NCI-H1105 (cell line): ENCODE data around the gene DOCK11.
A peak's percentile ranks its signal among the peaks of the same experiment; 100 is the strongest.
"Not testable (repeated sequence)": the region's sequence is repeated elsewhere in the genome, so short reads cannot be mapped to it uniquely, and the experiment has no call there.

ENCODE experiments used
- DNase-seq: peaks from one replicate; lab custom pipeline; 2025; lab: John Stamatoyannopoulos, UW

DOCK11 gene

GRCh38 chrX:118570209-118570608, 74.6 kb downstream of the DOCK11 start:
- DNase-seq: no peak

DNA sequence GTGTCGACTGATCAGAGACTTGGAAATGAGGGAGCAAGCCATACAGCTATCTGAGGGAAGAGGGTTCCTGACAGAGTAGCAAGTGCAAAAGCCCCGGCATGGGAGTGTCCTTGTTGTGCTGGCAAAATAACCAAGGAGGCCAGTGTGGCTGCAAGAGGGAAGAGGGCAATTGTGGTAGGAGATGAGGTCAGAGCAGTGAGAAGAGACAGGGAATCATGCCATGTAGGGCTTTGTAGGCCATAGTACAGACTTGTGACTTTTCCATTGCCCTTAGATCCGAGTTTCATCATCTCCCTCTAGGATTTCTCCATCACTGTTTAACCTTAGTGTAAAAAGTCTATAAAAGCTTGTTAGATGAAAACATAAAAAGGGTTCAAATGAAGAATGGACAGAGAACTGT, 76.2 kb downstream of the DOCK11 start:
- no peak for DNase-seq

DNA sequence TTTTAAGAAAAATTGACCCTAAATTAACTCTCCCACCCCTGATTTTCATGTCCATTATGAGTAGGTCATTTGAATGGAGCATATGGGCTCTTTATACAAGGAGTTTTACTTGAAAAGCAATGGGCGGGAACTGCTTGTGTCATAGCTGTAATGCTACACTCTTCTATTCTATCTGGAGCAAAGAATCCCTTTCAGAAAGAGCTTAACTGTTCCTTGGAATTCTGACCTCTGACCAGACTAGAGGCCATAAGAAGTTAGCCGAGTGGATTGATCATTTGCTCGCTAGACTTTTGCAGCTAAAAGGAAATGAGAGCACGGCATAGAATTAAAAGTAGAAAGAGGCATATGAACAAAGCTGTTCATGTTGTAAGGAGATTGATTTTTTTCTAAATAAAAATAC, 79.1 kb downstream of the DOCK11 start:
- DNase-seq: no peak

GRCh38 chrX:118577041-118577440, 81.4 kb downstream of the DOCK11 start:
- peak; percentile 33 for DNase-seq

- DNase-seq: no peak
These were observed 83.8 kb downstream of the DOCK11 start for GRCh38 chrX:118579417-118579816.

- not testable (repeated sequence) for DNase-seq
These were observed 87.3 kb downstream of the DOCK11 start for GRCh38 chrX:118582926-118583325.

DNA sequence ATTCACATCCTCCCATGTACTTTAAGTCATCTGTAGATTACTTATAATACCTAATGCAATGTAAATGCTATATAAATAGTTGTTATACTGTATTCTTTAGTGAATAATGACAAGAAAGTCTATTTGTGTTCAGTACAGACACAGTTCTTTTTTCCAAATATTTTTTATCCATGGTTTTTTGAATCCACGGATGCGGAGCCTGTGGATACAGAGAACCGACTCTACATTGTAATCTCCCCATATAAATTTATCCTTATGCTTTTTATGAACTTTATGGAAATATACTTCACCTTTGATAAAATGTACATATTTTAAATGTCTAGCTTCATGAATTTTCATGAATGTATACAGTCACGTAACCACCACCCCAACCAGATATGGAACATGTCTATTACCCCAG, 88.2 kb downstream of the DOCK11 start:
- no peak for DNase-seq

DNA sequence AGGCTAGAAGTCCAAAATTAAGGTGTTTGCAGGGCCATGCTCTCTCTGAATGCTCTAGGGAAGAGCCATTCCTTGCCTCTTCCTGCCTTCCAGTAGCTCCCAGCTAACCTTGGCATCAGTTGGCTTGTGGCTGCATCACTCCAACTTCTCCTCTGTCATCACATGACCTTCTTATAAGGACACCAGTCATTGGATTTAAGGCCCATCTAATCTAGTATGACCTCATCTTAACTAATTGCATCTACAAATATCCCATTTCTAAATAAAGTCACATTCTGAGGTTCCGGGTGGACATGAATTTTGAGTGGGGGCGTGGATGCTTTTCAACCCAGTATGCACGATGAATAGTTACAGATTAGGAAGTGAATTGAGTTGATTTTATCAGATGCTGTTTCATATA, 89.7 kb downstream of the DOCK11 start:
- DNase-seq: no peak

- DNase-seq: not testable (repeated sequence)
These were observed 90.6 kb downstream of the DOCK11 start for GRCh38 chrX:118586206-118586605.

GRCh38 chrX:118588715-118589114, 93.1 kb downstream of the DOCK11 start:
- no peak for DNase-seq

- DNase-seq: no peak
These were observed 93.6 kb downstream of the DOCK11 start for GRCh38 chrX:118589227-118589626.

DNA sequence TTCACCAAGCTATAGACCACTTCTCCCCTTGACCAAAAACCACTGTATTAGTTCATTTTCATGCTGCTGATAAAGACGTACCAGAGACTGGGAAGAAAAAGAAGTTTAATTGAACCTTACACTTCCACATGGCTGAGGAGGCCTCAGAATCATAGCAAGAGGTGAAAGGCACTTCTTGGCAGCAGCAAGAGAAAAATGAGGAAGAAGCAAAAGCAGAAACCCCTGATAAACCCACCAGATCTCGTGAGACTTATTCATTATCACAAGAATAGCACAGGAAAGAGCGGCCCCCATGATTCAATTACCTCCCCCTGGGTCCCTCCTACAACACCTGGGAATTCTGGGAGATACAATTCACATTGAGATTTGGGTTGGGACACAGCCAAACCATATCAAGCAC, 97.8 kb downstream of the DOCK11 start:
- no peak for DNase-seq

- no peak for DNase-seq
These were observed 99.2 kb downstream of the DOCK11 start for GRCh38 chrX:118594697-118595420.

DNA sequence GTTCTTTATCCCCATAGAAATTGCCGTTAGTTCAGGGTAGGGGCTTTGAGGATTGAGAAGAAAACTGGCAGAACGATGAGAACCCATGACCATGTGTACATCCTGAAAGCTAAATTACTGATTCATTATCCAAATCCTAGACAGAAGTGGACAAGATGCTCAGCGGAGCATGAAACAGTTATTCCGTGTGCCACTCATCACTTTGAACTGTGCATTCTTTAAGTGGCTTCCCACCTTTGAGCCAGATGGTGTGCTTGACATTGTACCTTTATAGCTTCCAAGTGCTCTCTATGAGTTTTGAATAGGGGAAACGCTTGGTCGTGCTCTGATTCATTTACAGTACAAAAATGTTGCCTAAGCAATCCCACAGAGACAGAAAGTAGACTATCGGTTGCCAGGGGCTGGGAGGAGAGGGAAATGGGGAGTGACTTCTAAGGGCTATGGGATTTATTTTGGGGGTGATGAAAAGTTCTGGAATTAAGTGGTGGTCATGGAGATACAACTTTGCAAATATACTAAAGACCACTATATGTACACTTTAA, 100.0 kb downstream of the DOCK11 start:
- DNase-seq: peak; percentile 11

DNA sequence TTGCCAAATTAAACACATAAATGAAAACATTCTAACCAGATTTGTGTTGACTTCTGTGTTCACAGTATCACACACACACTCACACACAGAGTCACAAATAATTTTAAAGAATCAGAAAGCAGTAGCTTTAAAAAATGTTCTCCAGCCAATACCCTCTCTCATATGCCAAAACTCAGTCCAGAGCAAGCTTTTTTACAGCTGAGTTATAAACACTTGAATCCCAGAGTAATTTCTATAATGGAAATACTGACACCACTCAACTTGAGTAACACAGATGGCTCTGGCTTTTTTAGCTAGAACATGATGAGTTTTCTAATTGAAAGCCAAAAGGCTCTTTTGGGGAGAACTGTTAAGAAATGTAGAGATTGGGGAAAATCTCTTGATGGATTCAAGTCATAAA, 100.8 kb downstream of the DOCK11 start:
- DNase-seq: no peak

DNA sequence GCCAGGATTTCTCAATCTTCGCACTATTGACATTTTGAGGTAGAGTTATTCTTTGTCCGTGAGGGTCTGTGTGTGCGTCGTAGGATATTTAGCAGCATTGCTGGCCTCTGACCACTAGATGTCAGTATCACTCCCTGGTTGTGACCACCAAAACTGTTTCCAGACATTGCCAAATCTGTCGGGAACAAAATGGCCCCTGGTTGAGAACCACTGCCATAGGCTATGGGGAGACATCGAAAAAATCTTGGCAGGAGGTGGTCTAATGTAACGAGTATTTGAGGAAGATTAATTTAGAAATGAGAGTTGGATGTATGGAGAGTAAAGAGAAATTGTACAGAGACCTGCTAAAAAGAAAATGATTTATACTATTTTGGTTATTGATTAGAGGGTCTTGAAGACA, 108.4 kb downstream of the DOCK11 start:
- DNase-seq: peak; percentile 51

DNA sequence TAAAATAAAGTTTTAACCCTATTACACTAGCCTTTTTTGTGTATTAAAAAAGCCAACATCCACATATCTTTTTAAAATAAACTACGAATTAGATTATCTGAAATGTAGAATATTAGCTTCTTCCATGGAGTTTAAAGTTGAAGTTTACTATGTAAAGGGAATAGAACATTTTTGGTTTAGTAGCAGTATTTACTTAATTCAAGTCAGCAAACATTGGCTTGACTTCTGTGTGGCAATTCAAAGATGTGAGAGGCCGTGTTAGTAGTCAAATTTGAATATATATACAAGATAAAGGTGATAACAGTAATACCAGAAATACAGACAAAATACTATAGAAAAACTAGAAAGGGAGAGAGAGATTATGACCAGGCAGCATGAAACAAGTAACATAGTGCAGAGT, 116.7 kb downstream of the DOCK11 start:
- DNase-seq: no peak

DNA sequence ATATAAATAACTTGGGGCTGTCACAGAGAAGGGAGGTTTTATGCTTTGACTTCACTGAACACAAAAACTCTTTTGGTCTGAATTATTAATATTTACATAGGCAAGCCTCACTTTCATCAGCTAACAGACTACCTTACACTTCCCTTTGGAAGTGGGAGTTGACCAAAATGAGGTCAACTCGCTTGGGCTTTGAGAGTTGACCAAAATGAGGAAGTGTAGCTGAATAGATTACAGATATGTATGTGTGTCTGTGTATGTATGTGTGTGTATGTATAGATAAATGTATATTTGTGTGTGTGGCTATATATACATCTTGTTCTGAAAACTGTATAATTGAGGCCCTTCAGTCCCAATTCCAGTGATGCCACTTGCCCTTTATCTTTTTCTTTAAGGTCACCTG, 118.5 kb downstream of the DOCK11 start:
- DNase-seq: no peak

DNA sequence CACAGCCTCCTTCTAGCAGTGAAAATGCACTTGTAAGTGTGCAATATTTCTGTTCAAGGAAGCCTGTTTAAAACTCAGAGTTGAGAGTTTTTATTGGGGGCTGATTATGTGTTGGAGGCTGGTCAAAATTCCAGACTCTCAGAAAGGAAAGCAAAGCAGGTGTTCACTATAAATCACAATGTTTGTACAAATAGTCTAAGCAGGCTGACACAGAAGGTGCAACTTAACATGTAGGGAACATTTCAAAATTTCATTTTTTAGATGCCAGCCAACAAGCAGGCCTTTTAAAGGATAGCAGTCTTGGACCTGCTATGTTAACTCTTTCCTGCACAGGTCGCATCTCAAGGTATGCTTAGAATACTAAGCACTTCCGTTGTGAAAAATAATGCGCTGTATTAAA, 119.5 kb downstream of the DOCK11 start:
- no peak for DNase-seq

GRCh38 chrX:118621081-118621759, 125.6 kb downstream of the DOCK11 start:
- DNase-seq: no peak

DNA sequence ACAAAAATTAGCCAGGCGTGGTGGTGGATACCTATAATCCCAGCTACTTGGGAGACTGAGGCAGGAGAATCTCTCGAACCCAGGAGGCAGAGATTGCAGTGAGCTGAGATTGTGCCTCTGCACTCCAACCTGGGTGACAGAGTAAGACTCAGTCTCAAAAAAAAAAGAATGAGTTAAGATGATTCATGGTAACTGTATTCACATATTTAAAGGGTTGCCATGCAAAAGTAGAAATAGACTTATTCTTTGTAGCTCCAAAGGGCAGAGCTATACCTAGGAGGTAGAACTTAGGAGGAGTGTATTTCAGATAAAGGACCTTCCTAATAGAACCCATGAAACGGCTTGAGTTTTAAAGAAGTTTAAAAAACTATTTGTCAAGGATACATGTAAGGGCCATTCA, 127.4 kb downstream of the DOCK11 start:
- no peak for DNase-seq

- DNase-seq: no peak
These were observed 130.7 kb downstream of the DOCK11 start for GRCh38 chrX:118626346-118626745.

DNA sequence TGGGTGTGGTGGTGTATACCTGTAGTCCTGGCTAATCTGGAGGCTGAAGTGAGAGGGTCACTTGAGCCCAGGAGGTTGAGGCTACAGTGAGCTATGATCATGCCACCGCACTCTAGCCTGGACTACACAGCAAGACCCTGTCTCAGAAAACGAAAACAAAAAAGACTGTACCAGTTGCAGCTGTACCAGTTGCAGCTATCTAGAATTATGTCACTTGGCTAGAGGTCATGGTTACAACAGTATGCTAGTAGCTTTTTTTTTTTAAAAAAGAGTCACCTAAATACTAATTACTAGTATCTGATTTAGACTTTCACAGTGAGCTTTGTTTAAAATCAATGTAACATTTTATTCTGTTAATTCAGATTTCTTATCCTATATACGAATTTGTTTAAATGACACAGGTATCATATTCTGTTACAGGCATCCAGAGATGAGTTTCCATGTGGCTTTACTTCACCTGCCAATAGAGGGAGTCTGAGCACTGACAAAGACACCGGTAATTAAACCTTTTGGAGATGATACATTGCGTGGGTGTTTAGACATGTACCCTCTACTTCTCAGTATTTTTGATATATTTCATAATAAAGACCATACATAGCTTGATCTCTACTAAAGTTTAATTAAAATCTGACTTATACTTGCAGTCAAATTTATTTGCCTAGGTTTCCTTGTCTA, 131.6 kb downstream of the DOCK11 start:
- DNase-seq: no peak
